Neural cell (in vitro differentiated cells): ENCODE results near the gene SLC19A1. TPM values are rescaled to one million over a fixed set of nuclear protein-coding genes. Genes with fewer than 3 reads are reported as not detected.

Experiments
- H2AFZ ChIP-seq: fragments of 200-600, 300-800 bp; sonication (generic), shearing (Covaris generic); 2 replicates; pipeline ENCODE4 v1.6.0; 2014; ENCODE audit warnings: low read depth, mild to moderate bottlenecking, antibody characterized with exemption, low read length, moderate library complexity
- H3F3A ChIP-seq: fragments of 200-600 bp; shearing (Covaris generic); 2 replicates; pipeline ENCODE4 v1.6.1; 2016; ENCODE audit warnings: mild to moderate bottlenecking, moderate library complexity, mixed read lengths, antibody characterized with exemption, low read length; ENCODE audit not compliant: insufficient read depth, poor library complexity, severe bottlenecking
- H3K27ac ChIP-seq: fragments of 200-600, 300-800 bp; sonication (generic), shearing (Covaris generic); 2 replicates; pipeline ENCODE4 v1.5.1; 2014; ENCODE audit warnings: mild to moderate bottlenecking, low read length, moderate library complexity
- H3K27me3 ChIP-seq: fragments of 300-800, 200-600 bp; sonication (generic), shearing (Covaris generic); 2 replicates; pipeline ENCODE4 v1.6.0; 2014; ENCODE audit warnings: mild to moderate bottlenecking, low read depth, low read length, moderate library complexity; ENCODE audit not compliant: insufficient read depth
- H3K36me3 ChIP-seq: fragments of 300-800, 200-600 bp; sonication (generic), shearing (Covaris generic); 2 replicates; pipeline ENCODE4 v1.5.1; 2014; ENCODE audit warnings: mild to moderate bottlenecking, antibody characterized with exemption, low read length, moderate library complexity; ENCODE audit not compliant: insufficient read depth
- H3K4me2 ChIP-seq: fragments of 300-800, 200-600 bp; sonication (generic), shearing (Covaris generic); 2 replicates; pipeline ENCODE4 v1.6.0; 2014; ENCODE audit warnings: mild to moderate bottlenecking, low read length
- H3K4me3 ChIP-seq: fragments of 300-800, 200-600 bp; sonication (generic), shearing (Covaris generic); 2 replicates; pipeline ENCODE4 v1.5.1; 2014; ENCODE audit warnings: mild to moderate bottlenecking, low read length, moderate library complexity
- H3K79me2 ChIP-seq: fragments of 200-600 bp; shearing (Covaris generic); replicated peaks from 2 replicates; pipeline ENCODE4 v1.6.0; 2014; ENCODE audit warnings: mild to moderate bottlenecking, low read length, moderate library complexity; ENCODE audit not compliant: insufficient read depth
- H3K9ac ChIP-seq: fragments of 300-800, 200-600 bp; sonication (generic), shearing (Covaris generic); 2 replicates; pipeline ENCODE4 v1.6.1; 2016; ENCODE audit warnings: mild to moderate bottlenecking, low read length, mixed read lengths
- H3K9me2 ChIP-seq: fragments of 200-600 bp; shearing (Covaris generic); 2 replicates; pipeline ENCODE4 v1.6.1; 2016; ENCODE audit warnings: mild to moderate bottlenecking, low read length, mixed read lengths; ENCODE audit not compliant: insufficient read depth
- H3K9me3 ChIP-seq: fragments of 200-600, 300-800 bp; sonication (generic), shearing (Covaris generic); 2 replicates; pipeline ENCODE4 v1.6.1; 2016; ENCODE audit warnings: mild to moderate bottlenecking, mixed run types, low read length, moderate library complexity, mixed read lengths
- H4K20me1 ChIP-seq: fragments of 200-600 bp; shearing (Covaris generic); 2 replicates; pipeline ENCODE4 v1.6.1; 2016; ENCODE audit warnings: mild to moderate bottlenecking, mixed run types; ENCODE audit not compliant: insufficient read depth
- EP300 ChIP-seq: fragments of 450-650 bp; conservative IDR thresholded peaks from 2 replicates; pipeline ENCODE4 v1.6.1; 2014; ENCODE audit warnings: antibody characterized with exemption, mild to moderate bottlenecking, moderate library complexity; ENCODE audit not compliant: poor library complexity, severe bottlenecking
- EZH2 ChIP-seq: fragments of 200-600, 300-800 bp; shearing (Covaris generic), sonication (generic); IDR thresholded peaks from 2 replicates; pipeline ENCODE4 v1.6.1; 2014; ENCODE audit warnings: antibody characterized with exemption, low read length, borderline replicate concordance, mild to moderate bottlenecking; ENCODE audit not compliant: insufficient read depth, poor library complexity, severe bottlenecking
- MXI1 ChIP-seq: fragments of 450-650 bp; conservative IDR thresholded peaks from 2 replicates; pipeline ENCODE4 v1.6.1; 2014; ENCODE audit warnings: antibody characterized with exemption, mild to moderate bottlenecking; ENCODE audit not compliant: poor library complexity, severe bottlenecking
- POLR2AphosphoS5 ChIP-seq: IDR thresholded peaks from 2 replicates; pipeline ENCODE4 v1.6.1; 2012
- RAD21 ChIP-seq: fragments of 450-650 bp; conservative IDR thresholded peaks from 2 replicates; pipeline ENCODE4 v1.6.1; 2014; ENCODE audit warnings: antibody characterized with exemption, mild to moderate bottlenecking, moderate library complexity
- REST ChIP-seq: IDR thresholded peaks from 2 replicates; pipeline ENCODE4 v1.6.1; 2012; ENCODE audit warnings: borderline replicate concordance
- SMC3 ChIP-seq: fragments of 450-650 bp; conservative IDR thresholded peaks from 2 replicates; pipeline ENCODE4 v1.6.1; 2014; ENCODE audit warnings: antibody characterized with exemption, mild to moderate bottlenecking, moderate library complexity; ENCODE audit not compliant: poor library complexity
- TAF1 ChIP-seq: IDR thresholded peaks from 2 replicates; pipeline ENCODE4 v1.6.1; 2012; ENCODE audit warnings: low read depth
- polyA plus RNA-seq: library from polyadenylated mRNA; depleted of rRNA; stranded (reverse); fragments of >200 nt; gene quantifications from 2 replicates; pipeline ENCODE4 v1.2.3, GENCODE V29; 2014
- TF ChIP-seq, protein P1 (sequence below): fragments of 450-650 bp; IDR thresholded peaks from 2 replicates; pipeline ENCODE4 v1.5.1; 2014; ENCODE audit warnings: antibody characterized with exemption, mild to moderate bottlenecking, moderate library complexity; ENCODE audit not compliant: poor library complexity, severe bottlenecking

SLC19A1 gene
- polyA plus RNA-seq, 1 donor from 2014 or later = 2.9 TPM

GRCh38 chr21:45491056-45491455 lies 51.2 kb downstream of the SLC19A1 start:
- Histone ChIP-seq H3K9ac (no peak overlapping the region), H3K4me2 (no peak overlapping the region), H3K9me2 (no peaks in the 10 kb centered on the region), H2AFZ (no peak overlapping the region), H3K4me3 (no peak overlapping the region), H3K27ac (no peak overlapping the region), H3K79me2 (no peaks in the 10 kb centered on the region), H3K36me3 (no peaks in the 10 kb centered on the region), H4K20me1 (no peaks in the 10 kb centered on the region), H3F3A (no peaks in the 10 kb centered on the region), H3K9me3 (no peaks in the 10 kb centered on the region), H3K27me3 (no peaks in the 10 kb centered on the region)
- TF ChIP-seq RAD21 = no peak
- no peak for TF ChIP-seq TAF1
- no peak for TF ChIP-seq POLR2AphosphoS5
- TF ChIP-seq REST = no peak
- no peak for TF ChIP-seq SMC3
- TF ChIP-seq, protein P1, sequence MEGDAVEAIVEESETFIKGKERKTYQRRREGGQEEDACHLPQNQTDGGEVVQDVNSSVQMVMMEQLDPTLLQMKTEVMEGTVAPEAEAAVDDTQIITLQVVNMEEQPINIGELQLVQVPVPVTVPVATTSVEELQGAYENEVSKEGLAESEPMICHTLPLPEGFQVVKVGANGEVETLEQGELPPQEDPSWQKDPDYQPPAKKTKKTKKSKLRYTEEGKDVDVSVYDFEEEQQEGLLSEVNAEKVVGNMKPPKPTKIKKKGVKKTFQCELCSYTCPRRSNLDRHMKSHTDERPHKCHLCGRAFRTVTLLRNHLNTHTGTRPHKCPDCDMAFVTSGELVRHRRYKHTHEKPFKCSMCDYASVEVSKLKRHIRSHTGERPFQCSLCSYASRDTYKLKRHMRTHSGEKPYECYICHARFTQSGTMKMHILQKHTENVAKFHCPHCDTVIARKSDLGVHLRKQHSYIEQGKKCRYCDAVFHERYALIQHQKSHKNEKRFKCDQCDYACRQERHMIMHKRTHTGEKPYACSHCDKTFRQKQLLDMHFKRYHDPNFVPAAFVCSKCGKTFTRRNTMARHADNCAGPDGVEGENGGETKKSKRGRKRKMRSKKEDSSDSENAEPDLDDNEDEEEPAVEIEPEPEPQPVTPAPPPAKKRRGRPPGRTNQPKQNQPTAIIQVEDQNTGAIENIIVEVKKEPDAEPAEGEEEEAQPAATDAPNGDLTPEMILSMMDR = no peak
- no peak for TF ChIP-seq EP300
- no peak for TF ChIP-seq MXI1

DNA sequence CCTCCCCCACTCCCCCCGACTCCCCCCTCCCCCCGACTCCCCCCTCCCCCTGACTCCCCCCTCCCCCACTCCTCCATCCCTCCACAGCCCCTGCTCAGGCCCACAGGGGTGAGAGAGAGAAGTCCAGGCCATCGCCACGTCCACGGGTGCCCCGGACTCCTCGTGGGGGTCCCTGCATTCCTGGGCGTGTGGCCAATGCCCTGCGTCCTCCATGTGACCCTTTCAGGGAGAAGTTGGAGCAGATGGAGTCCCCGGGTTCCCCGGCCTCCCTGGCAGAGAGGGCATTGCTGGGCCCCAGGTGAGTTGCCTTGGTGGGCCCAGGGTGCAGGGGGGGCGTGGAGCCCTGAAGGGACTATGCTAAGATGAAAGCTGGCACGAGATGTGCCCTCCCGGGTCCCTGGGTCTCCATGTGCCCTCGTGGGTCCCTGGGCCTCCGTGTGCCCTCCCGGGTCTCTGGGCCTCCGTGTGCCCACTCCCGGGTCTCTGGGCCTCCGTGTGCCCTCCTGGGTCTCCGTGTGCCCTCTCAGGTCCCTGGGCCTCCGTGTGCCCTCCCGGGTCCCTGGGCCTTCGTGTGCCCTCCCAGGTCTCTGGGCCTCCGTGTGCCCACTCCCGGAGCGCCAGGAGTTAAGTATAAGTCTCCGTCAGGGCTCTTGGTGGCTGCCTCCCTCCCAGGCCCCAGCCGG lies 52.0 kb downstream of the SLC19A1 start:
- H3K79me2 ChIP-seq = no peaks in the 10 kb centered on the region
- no peaks in the 10 kb centered on the region for H3K9me3 ChIP-seq
- TF ChIP-seq EZH2 (no peak), REST (no peak), MXI1 (no peak), SMC3 (no peak), EP300 (no peak), RAD21 (no peak)
- TF ChIP-seq, protein P1 = no peak
- H3K36me3 ChIP-seq = no peaks in the 10 kb centered on the region
- no peaks in the 10 kb centered on the region for H3K27me3 ChIP-seq
- H4K20me1 ChIP-seq = no peaks in the 10 kb centered on the region
- H3K4me3 ChIP-seq = no peak overlapping the region
- no peak overlapping the region for H3K9ac ChIP-seq
- H3K27ac ChIP-seq = no peak overlapping the region
- no peak overlapping the region for H3K4me2 ChIP-seq
- H3K9me2 ChIP-seq = no peaks in the 10 kb centered on the region
- no peak overlapping the region for H2AFZ ChIP-seq
- no peaks in the 10 kb centered on the region for H3F3A ChIP-seq
